ENCODE measurements around the gene UNC13A. TPM values are rescaled to one million over a fixed set of nuclear protein-coding genes. Genes with fewer than 3 reads are reported as not detected.
A peak's percentile ranks its signal among the peaks of the same experiment; 100 is the strongest.

The UNC13A gene
- total and polyA plus RNA-seq, 2 of the 13 experiments (the other 11 are each of a cell fraction or from before 2014, with no cell fraction given), result 0.11 to 0.45 TPM

- no peaks in the 10 kb centered on the region for H3K36me3 ChIP-seq (replicated peaks in 1 of 2; ENCODE audit: control insufficient read depth in 1 of 2, insufficient read depth in 2 of 2, low read length in 2 of 2)
- ATAC-seq (no peak), DNase-seq (ENCODE audit: low spot score) (peak; percentile 37), FAIRE-seq (peak; percentile 60)
- no peak overlapping the region for H3K27ac ChIP-seq (ENCODE audit: extremely low read length, insufficient read depth, low read length)
- H3K27me3 ChIP-seq (ENCODE audit: control insufficient read depth in 1 of 2, insufficient read depth in 2 of 2, low read length in 2 of 2), result no peaks in the 10 kb centered on the region
- H4K20me1 ChIP-seq (ENCODE audit: insufficient read depth, low read length), result no peaks in the 10 kb centered on the region
- no peak overlapping the region for H3K4me2 ChIP-seq (ENCODE audit: low read depth, low read length)
- H3K4me3 ChIP-seq (replicated peaks in 1 of 3; ENCODE audit: insufficient read depth in 1 of 3, low read depth in 2 of 3, low read length in 3 of 3), result peak overlapping the region in 1 of 3 experiments; percentile 20; a peak in 1 of 6 replicates
- no peak overlapping the region for H3K9ac ChIP-seq (ENCODE audit: insufficient read depth, low read depth, low read length)
- in situ Hi-C loops (cut with HindIII; ENCODE audit: extremely low pct_ligation_motif_present, low pct_unique_long_range_greater_than_20kb), result no loop called here
- H3K9me3 ChIP-seq (ENCODE audit: low read length), result no peaks in the 10 kb centered on the region
- no peaks in the 10 kb centered on the region for H3K79me2 ChIP-seq (ENCODE audit: insufficient read depth, low read length)
- H2AFZ ChIP-seq (ENCODE audit: low read length), result no peak overlapping the region
- ChIA-PET CTCF (ENCODE audit: low intra/inter-chr PET ratio, low total read pairs) (no interaction called here), POLR2A (no interaction called here)
- intact Hi-C loops (cut with micrococcal nuclease; ENCODE audit: unreplicated experiment), result no loop called here
- 36% methylated on average over 7 of the region's 7 CpGs for WGBS (ENCODE audit: low lambda C conversion rate)
- BruUV-seq (replicated peaks), result no TSS peak
- peaks cover 28% of the 10 kb centered on the region for H3K4me1 ChIP-seq (ENCODE audit: insufficient read depth, low read length)
- TF ChIP-seq NFYB (CRISPR knock-in tag; IDR thresholded peaks at IDR 0.05) (peak; percentile 76), TFE3 (CRISPR knock-in tag; IDR thresholded peaks at IDR 0.05) (0 out of 2 replicates have a peak, but pooled peaks have one; percentile 17), THAP11 (CRISPR knock-in tag; IDR thresholded peaks at IDR 0.05) (peak; percentile 97), ZNF280D (CRISPR knock-in tag; IDR thresholded peaks at IDR 0.05) (no peak), RAD51 (IDR thresholded peaks at IDR 0.05; ENCODE audit: borderline replicate concordance) (peak; percentile 77), SNRNP70 (IDR thresholded peaks at IDR 0.05; ENCODE audit: low read depth, low read length) (no peak), NFYC (CRISPR knock-in tag; IDR thresholded peaks at IDR 0.05) (peak; percentile 85), KLF13 (CRISPR knock-in tag; IDR thresholded peaks at IDR 0.05) (no peak), ZNF160 (CRISPR knock-in tag; IDR thresholded peaks at IDR 0.05) (no peak), ELF3 (CRISPR knock-in tag; IDR thresholded peaks at IDR 0.05) (no peak), ZNF143 (CRISPR knock-in tag; IDR thresholded peaks at IDR 0.05) (peak; percentile 85), SUZ12 (IDR thresholded peaks at IDR 0.05; ENCODE audit: low read depth, low read length) (peak; percentile 20; the same call in 1 of the 2 replicates), ARID2 (CRISPR knock-in tag; IDR thresholded peaks at IDR 0.05; ENCODE audit: borderline replicate concordance) (no peak), HCFC1 (IDR thresholded peaks at IDR 0.05; ENCODE audit: low read depth, low read length) (peak; percentile 61), KAT8 (CRISPR knock-in tag; IDR thresholded peaks at IDR 0.05) (0 out of 2 replicates have a peak, but pooled peaks have one; percentile 11), BATF2 (CRISPR knock-in tag; IDR thresholded peaks at IDR 0.05) (no peak), ZFP90 (CRISPR knock-in tag; IDR thresholded peaks at IDR 0.05; ENCODE audit: borderline replicate concordance) (no peak), USF2 (IDR thresholded peaks at IDR 0.05; ENCODE audit: low read depth, low read length) (peak; percentile 87), USF2 (CRISPR knock-in tag; IDR thresholded peaks at IDR 0.05; ENCODE audit: borderline replicate concordance) (peak; percentile 94; the same call in 1 of the 2 replicates), ADNP (CRISPR knock-in tag; IDR thresholded peaks at IDR 0.05) (no peak)
Measured at GRCh38 chr19:17610384-17610783, 77.8 kb downstream of the UNC13A start.

Measured in HepG2 (cell line).